Subcutaneous abdominal adipose tissue (tissue), 5 donors: ENCODE data around the gene ADAMTS1.
A peak's percentile ranks its signal among the peaks of the same experiment; 100 is the strongest.
"Not testable (repeated sequence)": the region's sequence is repeated elsewhere in the genome, so short reads cannot be mapped to it uniquely, and the experiment has no call there.

Experiments
- H3K27ac ChIP-seq: one replicate; pipeline ENCODE4 v1.7.0; 2013; ENCODE audit warnings: low read depth, mild to moderate bottlenecking, inconsistent platforms, low read length, moderate library complexity
- H3K27me3 ChIP-seq, 5 donors: one replicate each; pipeline ENCODE4 v1.7.0; 2013; ENCODE audit warnings: low read length in 5 of 5, inconsistent platforms in 1 of 5; ENCODE audit not compliant: control insufficient read depth in 5 of 5, insufficient read depth in 4 of 5
- H3K36me3 ChIP-seq, 5 donors: one replicate each; pipeline ENCODE4 v1.7.0; 2013; ENCODE audit warnings: low read length in 5 of 5; ENCODE audit not compliant: control insufficient read depth in 5 of 5, insufficient read depth in 5 of 5
- H3K4me1 ChIP-seq, 5 donors: one replicate each; pipeline ENCODE4 v1.7.0; 2013; ENCODE audit warnings: low read length in 5 of 5, mild to moderate bottlenecking in 3 of 5, moderate library complexity in 1 of 5; ENCODE audit not compliant: control insufficient read depth in 5 of 5, insufficient read depth in 5 of 5
- H3K4me3 ChIP-seq, 5 donors: one replicate each; pipeline ENCODE4 v1.7.0; 2013; ENCODE audit warnings: low read length in 5 of 5, low read depth in 1 of 5
- H3K9ac ChIP-seq, 5 donors: one replicate each; pipeline ENCODE4 v1.7.0; 2013; ENCODE audit warnings: low read length in 5 of 5, mild to moderate bottlenecking in 4 of 5, moderate library complexity in 3 of 5
- H3K9me3 ChIP-seq, 5 donors: one replicate each; pipeline ENCODE4 v1.7.0; 2013; ENCODE audit warnings: low read length in 5 of 5; ENCODE audit not compliant: control insufficient read depth in 5 of 5
- donor health status: healthy.
- donor health status: healthy.
- donor health status: healthy.
- donor health status: healthy.
- donor health status: healthy.

ADAMTS1 gene

DNA sequence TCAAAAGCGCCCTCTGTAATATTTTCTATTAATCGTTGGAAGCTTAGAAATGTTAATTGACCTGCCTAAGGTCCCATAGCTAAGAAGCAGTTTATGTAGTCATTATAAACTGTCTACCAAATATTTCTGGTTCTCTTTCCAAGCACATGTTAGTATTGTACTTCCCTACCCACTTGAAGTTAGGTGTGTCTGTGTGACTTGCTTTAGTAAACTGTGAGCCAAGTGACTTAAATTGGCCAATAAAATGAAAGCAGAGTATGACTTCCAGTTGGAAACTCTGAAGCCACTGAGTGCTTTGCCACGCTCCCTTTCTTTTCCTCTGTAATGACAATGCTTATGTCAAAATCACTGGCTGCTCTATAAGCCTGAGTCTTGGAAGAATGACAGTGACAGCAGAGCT, 20.6 kb upstream of the ADAMTS1 start:
- Histone ChIP-seq H3K27me3 (no peaks in the 10 kb centered on the region), H3K9me3 (no peaks in the 10 kb centered on the region), H3K9ac (no peak overlapping the region), H3K36me3 (no peaks in the 10 kb centered on the region), H3K4me3 (no peak overlapping the region), H3K4me1 (no peaks in the 10 kb centered on the region), H3K27ac (no peak overlapping the region)

- H3K36me3 ChIP-seq, H3K9ac ChIP-seq, H3K9me3 ChIP-seq, H3K4me3 ChIP-seq, H3K27ac ChIP-seq, H3K4me1 ChIP-seq, H3K27me3 ChIP-seq: not testable (repeated sequence)
Observed at GRCh38 chr21:26856871-26857350, 11.7 kb upstream of the ADAMTS1 start.

- not testable (repeated sequence) for H3K9ac ChIP-seq, H3K9me3 ChIP-seq, H3K27ac ChIP-seq, H3K36me3 ChIP-seq, H3K4me3 ChIP-seq, H3K27me3 ChIP-seq, H3K4me1 ChIP-seq
Observed at GRCh38 chr21:26854695-26855094, 9.5 kb upstream of the ADAMTS1 start.

- no peaks in the 10 kb centered on the region for H3K9me3 ChIP-seq
- no peaks in the 10 kb centered on the region for H3K27me3 ChIP-seq
- H3K9ac ChIP-seq, result no peak overlapping the region
- H3K4me1 ChIP-seq, result peaks cover 0 to 3% (median 0%) of the 10 kb centered on the region in 5 donors
- H3K4me3 ChIP-seq, result no peak overlapping the region
- no peak overlapping the region for H3K27ac ChIP-seq
- H3K36me3 ChIP-seq, result no peaks in the 10 kb centered on the region
Observed at GRCh38 chr21:26852423-26852822, 7.2 kb upstream of the ADAMTS1 start.

DNA sequence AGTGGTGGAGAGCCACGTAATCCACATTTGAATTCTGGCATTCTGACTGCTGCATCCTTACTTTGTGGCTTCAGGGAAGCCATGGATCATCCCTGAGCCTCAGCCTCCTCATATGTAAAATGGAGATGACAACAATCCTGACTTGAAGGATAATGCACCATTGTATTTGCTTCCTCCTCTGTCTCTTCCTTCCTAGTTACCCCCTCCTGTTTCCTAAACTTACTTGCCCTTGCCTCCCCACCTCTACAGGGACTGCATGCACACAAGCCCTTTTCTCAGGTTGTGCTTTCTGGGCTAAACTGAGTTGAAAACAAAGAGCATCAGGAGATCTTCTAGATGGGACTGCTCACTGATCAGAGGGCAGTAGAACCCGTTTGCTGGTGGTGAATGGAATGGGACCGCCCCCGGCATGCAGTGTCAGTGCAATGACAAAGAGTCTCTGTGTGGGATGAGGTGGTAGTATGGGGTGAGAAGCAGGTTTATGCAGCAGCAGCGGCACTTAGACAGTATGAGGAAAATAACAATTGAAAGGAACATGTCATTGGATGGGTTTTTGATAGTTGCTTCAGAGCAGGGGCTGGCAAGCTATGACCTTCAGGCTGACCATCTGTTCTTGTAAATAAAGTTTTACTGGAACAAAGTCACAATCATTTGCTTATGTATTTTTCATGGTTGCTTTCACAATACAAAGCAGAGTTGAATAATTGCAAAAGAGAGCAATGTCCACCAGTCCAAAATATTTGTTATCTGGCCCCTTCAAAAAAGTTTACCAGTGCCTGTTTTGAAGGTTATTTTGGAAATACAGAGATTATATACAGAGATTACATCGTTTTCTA, 6.1 kb upstream of the ADAMTS1 start:
- H3K27me3 ChIP-seq, result no peaks in the 10 kb centered on the region
- H3K9ac ChIP-seq, result no peak overlapping the region
- no peaks in the 10 kb centered on the region for H3K36me3 ChIP-seq
- H3K4me3 ChIP-seq, result no peak overlapping the region
- H3K27ac ChIP-seq, result no peak overlapping the region
- H3K9me3 ChIP-seq, result no peaks in the 10 kb centered on the region
- peaks cover 0 to 14% (median 9%) of the 10 kb centered on the region in 5 donors for H3K4me1 ChIP-seq

GRCh38 chr21:26850116-26850643, 5.0 kb upstream of the ADAMTS1 start:
- no peaks in the 10 kb centered on the region for H3K36me3 ChIP-seq
- H3K27me3 ChIP-seq, result no peaks in the 10 kb centered on the region
- H3K4me1 ChIP-seq, result peaks cover 0 to 24% (median 16%) of the 10 kb centered on the region in 5 donors
- H3K9me3 ChIP-seq, result no peaks in the 10 kb centered on the region
- peak overlapping the region in 1 of 5 donors; percentile 19 for H3K4me3 ChIP-seq
- no peak overlapping the region for H3K27ac ChIP-seq
- H3K9ac ChIP-seq, result no peak overlapping the region

DNA sequence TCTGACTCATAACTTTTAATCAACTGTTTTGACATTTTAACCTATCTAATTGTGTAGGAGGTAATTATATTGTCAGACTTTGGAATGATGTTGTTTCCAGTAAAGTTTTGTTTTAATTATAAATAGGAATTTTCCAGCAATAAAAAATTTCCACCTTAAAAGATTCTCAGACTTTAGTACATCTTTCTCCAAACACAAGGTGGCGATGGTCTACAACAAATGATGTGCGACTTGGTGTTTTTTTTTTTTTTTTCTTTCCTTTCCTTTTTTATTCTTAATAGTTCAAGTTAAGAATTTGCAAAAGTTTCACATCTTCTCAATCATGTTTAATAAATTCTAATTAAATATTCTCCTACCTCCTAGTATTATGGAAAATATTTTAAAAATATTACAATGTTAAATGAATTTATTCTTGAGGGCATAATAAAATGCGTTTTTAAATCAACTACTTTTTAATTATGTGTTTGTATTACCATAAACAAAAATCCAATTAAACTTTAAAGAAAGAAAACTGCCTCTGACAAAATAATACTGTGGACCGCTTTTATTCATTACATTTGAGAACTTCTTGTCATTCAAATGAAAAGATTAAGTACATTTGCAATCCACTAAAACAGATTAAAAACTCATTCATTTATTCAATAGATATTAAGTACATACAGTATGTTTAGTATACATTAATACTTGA, 4.4 kb upstream of the ADAMTS1 start:
- Histone ChIP-seq H3K9me3 (no peaks in the 10 kb centered on the region), H3K27ac (no peak overlapping the region), H3K27me3 (no peaks in the 10 kb centered on the region), H3K36me3 (no peaks in the 10 kb centered on the region), H3K9ac (no peak overlapping the region), H3K4me1 (peaks cover 0 to 30% (median 21%) of the 10 kb centered on the region in 5 donors), H3K4me3 (peak overlapping the region in 1 of 5 donors; percentile 19)

DNA sequence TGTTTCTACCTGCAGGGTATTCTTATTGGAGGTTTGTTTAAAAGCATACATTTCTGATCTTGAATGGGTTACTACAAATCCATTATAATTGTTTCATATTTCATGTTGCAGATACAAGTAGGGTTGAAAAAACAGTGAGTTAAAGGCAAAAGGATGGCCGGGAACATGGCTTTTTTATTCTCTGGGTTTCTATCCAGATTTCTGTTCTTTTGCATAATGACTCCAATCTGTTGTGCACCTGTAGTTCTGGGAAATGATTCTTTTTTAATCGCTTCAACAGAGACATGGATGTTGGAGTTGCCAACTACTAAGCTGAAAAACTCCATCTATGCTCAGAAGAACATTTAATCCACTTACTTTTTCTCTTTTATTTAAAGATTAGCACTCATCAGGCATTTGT, 2.7 kb upstream of the ADAMTS1 start:
- peak overlapping the region; percentile 97 for H3K27ac ChIP-seq
- no peaks in the 10 kb centered on the region for H3K27me3 ChIP-seq
- H3K9me3 ChIP-seq, result no peaks in the 10 kb centered on the region

DNA sequence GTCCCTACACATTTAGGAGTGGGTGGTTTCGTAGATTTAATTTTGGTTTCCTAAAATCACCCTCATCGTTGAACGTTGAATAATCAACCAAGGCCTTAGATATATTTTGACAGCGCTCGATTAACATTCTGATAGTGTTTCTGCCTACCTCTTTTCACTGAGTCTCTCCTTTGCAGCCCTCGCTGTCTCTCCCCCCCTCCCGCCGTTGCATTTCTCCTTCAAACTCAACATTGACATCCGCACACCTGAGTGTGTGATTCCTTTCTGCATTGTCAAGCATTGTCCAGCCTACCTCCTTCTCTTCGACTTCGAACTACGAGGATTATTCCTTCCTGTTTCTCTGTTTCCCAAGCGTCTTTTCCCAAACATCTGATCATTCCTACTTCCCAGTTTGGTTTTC, 1.8 kb upstream of the ADAMTS1 start:
- Histone ChIP-seq H3K27ac (peak overlapping the region; percentile 97), H3K36me3 (peaks cover under 1 to 7% (median 5%) of the 10 kb centered on the region in 5 donors), H3K9ac (peak overlapping the region; percentile 39 to 97 (median 83)), H3K27me3 (no peaks in the 10 kb centered on the region), H3K4me1 (peaks cover 4 to 56% (median 38%) of the 10 kb centered on the region in 5 donors), H3K9me3 (no peaks in the 10 kb centered on the region), H3K4me3 (peak overlapping the region; percentile 88 to 97 (median 92))

More for the DNA sequence above, 2.7 kb upstream of the ADAMTS1 start:
- Histone ChIP-seq H3K4me3 (no peak overlapping the region), H3K36me3 (no peaks in the 10 kb centered on the region), H3K9ac (no peak overlapping the region), H3K4me1 (peaks cover 0 to 46% (median 29%) of the 10 kb centered on the region in 5 donors)
